Measurements from ENCODE around the gene PGRMC1. TPM values are rescaled to one million over a fixed set of nuclear protein-coding genes. Genes with fewer than 3 reads are reported as not detected.
"Not testable (repeated sequence)": the region's sequence is repeated elsewhere in the genome, so short reads cannot be mapped to it uniquely, and the experiment has no call there.

Gene PGRMC1
- total RNA-seq, 1 experiment from 2014 or later = 83.3 TPM

DNA sequence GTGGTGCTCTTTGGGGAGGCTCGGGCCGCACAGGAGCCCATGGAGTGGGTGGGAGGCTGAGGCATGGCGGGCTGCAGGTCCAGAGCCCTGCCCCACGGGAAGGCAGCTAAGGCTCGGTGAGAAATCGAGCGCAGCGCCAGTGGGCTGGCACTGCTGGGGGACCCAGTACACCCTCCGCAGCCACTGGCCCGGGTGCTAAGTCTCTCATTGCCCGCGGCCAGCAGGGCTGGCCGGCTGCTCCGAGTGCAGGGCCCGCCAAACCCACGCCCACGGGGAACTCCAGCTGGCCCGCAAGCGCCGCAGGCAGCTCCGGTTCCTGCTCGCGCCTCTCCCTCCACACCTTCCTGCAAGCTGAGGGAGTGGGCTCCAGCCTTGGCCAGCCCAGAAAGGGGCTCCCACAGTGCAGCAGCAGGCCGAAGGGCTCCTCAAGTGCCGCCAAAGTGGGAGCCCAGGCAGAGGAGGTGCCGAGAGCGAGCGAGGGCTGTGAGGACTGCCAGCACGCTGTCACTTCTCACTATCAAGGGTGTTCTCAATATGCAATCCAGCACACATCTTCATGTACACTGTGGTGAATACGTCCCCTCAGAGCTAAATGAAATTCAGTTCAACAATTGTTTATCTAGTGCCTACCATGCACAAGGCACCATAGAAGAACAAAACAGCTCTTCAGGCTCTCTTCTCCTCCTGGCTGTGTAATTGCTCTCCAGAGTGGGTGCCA lies 25.0 kb upstream of the PGRMC1 start:
- CTCF ChIA-PET = interaction anchor here (0.6 to 1.4 kb wide), 3 partner anchors 92 to 438 kb away, joined by 4 to 6 read pairs (median 5); no protein-coding TSS in a partner anchor
- H3K36me3 ChIP-seq (ENCODE audit: control insufficient read depth, insufficient read depth, low read length); H3K9me3 ChIP-seq (ENCODE audit: control insufficient read depth, insufficient read depth, low read depth, low read length); ATAC-seq; POLR2A ChIA-PET; DNase-seq (ENCODE audit: low read depth, low spot score); H3K27ac ChIP-seq (ENCODE audit: low read length); H3K4me1 ChIP-seq (ENCODE audit: control insufficient read depth, insufficient read depth, low read length); H3K4me3 ChIP-seq (ENCODE audit: low read depth in 2 of 2, low read length in 2 of 2); BruUV-seq (replicated peaks); in situ Hi-C loops (cut with HindIII; ENCODE audit: low pct_unique_long_range_greater_than_20kb, low sequenced_read_pairs): not testable (repeated sequence)
- intact Hi-C loops (cut with micrococcal nuclease; ENCODE audit: unreplicated experiment) = loop anchor here (10.0 kb wide), 2 partner anchors 206 to 366 kb away; no protein-coding TSS in a partner anchor
- H3K27me3 ChIP-seq (ENCODE audit: control insufficient read depth, insufficient read depth, low read length) = peaks cover 20% of the 10 kb centered on the region

DNA sequence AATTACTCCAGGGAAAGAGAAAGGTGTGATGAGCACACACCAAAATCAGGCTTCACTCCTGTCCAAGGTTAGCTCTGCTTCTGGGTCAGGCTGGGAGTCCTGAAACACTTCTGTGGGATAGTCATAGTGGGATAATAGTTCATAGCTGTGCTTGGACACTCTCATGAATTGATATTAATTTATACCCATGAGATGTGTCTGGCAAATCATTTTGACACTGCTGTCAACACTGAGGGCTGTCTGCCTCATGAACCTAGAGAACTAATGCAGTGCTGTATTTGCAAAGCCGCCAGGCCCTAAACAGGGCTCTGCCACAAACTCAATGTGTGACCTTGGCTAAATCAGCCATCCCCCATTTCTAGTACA lies 24.5 kb upstream of the PGRMC1 start:
- in situ Hi-C loops (cut with HindIII; ENCODE audit: low pct_unique_long_range_greater_than_20kb, low sequenced_read_pairs) = no loop called here
- intact Hi-C loops (cut with micrococcal nuclease; ENCODE audit: unreplicated experiment) = loop anchor here (10.0 kb wide), 2 partner anchors 207 to 367 kb away; no protein-coding TSS in a partner anchor
- no TSS peak for BruUV-seq (replicated peaks)
- CTCF ChIA-PET = interaction anchor here (0.6 kb wide), 1 partner anchor 111 kb away, joined by 5 read pairs; no protein-coding TSS in a partner anchor
- POLR2A ChIA-PET = no interaction called here
- Histone ChIP-seq H3K27me3 (ENCODE audit: control insufficient read depth, insufficient read depth, low read length) (peaks cover 22% of the 10 kb centered on the region), H3K9me3 (ENCODE audit: control insufficient read depth, insufficient read depth, low read depth, low read length) (no peaks in the 10 kb centered on the region), H3K36me3 (ENCODE audit: control insufficient read depth, insufficient read depth, low read length) (no peaks in the 10 kb centered on the region; the same call in 1 of the 2 replicates), H3K4me1 (ENCODE audit: control insufficient read depth, insufficient read depth, low read length) (no peaks in the 10 kb centered on the region), H3K27ac (ENCODE audit: low read length) (no peak overlapping the region), H3K4me3 (ENCODE audit: low read depth in 2 of 2, low read length in 2 of 2) (no peak overlapping the region)
- no peak for ATAC-seq
- no peak for DNase-seq (ENCODE audit: low read depth, low spot score)
- TF ChIP-seq SIN3A (IDR thresholded peaks at IDR 0.05; ENCODE audit: borderline replicate concordance, insufficient read depth, low read depth, low read length) (no peak), POLR2AphosphoS5 (IDR thresholded peaks at IDR 0.05; ENCODE audit: low read depth, low read length) (no peak), TCF7L2 (IDR thresholded peaks at IDR 0.05; ENCODE audit: low read depth, low read length) (no peak)
- TF ChIP-seq, protein P1, sequence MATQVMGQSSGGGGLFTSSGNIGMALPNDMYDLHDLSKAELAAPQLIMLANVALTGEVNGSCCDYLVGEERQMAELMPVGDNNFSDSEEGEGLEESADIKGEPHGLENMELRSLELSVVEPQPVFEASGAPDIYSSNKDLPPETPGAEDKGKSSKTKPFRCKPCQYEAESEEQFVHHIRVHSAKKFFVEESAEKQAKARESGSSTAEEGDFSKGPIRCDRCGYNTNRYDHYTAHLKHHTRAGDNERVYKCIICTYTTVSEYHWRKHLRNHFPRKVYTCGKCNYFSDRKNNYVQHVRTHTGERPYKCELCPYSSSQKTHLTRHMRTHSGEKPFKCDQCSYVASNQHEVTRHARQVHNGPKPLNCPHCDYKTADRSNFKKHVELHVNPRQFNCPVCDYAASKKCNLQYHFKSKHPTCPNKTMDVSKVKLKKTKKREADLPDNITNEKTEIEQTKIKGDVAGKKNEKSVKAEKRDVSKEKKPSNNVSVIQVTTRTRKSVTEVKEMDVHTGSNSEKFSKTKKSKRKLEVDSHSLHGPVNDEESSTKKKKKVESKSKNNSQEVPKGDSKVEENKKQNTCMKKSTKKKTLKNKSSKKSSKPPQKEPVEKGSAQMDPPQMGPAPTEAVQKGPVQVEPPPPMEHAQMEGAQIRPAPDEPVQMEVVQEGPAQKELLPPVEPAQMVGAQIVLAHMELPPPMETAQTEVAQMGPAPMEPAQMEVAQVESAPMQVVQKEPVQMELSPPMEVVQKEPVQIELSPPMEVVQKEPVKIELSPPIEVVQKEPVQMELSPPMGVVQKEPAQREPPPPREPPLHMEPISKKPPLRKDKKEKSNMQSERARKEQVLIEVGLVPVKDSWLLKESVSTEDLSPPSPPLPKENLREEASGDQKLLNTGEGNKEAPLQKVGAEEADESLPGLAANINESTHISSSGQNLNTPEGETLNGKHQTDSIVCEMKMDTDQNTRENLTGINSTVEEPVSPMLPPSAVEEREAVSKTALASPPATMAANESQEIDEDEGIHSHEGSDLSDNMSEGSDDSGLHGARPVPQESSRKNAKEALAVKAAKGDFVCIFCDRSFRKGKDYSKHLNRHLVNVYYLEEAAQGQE (IDR thresholded peaks at IDR 0.05; ENCODE audit: insufficient read depth in 1 of 2, low read depth in 2 of 2, low read length in 1 of 2) = no peak
- TF ChIP-seq, protein P2, sequence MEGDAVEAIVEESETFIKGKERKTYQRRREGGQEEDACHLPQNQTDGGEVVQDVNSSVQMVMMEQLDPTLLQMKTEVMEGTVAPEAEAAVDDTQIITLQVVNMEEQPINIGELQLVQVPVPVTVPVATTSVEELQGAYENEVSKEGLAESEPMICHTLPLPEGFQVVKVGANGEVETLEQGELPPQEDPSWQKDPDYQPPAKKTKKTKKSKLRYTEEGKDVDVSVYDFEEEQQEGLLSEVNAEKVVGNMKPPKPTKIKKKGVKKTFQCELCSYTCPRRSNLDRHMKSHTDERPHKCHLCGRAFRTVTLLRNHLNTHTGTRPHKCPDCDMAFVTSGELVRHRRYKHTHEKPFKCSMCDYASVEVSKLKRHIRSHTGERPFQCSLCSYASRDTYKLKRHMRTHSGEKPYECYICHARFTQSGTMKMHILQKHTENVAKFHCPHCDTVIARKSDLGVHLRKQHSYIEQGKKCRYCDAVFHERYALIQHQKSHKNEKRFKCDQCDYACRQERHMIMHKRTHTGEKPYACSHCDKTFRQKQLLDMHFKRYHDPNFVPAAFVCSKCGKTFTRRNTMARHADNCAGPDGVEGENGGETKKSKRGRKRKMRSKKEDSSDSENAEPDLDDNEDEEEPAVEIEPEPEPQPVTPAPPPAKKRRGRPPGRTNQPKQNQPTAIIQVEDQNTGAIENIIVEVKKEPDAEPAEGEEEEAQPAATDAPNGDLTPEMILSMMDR (IDR thresholded peaks at IDR 0.05) = no peak

DNA sequence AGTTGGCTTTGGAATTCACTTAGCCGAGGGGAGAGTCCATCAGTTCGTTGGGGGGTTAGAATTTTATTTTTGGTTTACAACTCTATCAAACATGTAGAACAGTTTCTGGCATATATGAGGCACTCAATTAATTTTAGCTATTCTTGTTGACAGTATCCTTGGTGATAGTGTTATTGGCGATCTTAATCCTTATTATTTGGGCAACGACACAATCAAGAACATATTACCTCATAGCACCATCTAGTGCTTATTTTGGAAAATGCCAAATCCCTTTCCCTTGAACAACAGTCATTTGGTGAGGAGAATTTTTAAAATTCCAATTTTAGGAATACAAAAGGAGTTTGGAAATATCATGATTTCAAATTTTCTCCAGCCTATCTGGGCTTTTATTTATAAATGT lies 17.9 kb upstream of the PGRMC1 start:
- ChIA-PET CTCF (interaction anchor here (0.7 kb wide), 1 partner anchor 125 kb away, joined by 6 read pairs; no protein-coding TSS in a partner anchor), POLR2A (no interaction called here)
- no peak for TF ChIP-seq TCF7L2 (IDR thresholded peaks at IDR 0.05; ENCODE audit: low read depth, low read length)
- TF ChIP-seq, protein P2 (IDR thresholded peaks at IDR 0.05) = peak; percentile 63; the same call in 1 of the 2 replicates
- Histone ChIP-seq H3K4me1 (ENCODE audit: control insufficient read depth, insufficient read depth, low read length) (no peaks in the 10 kb centered on the region), H3K27ac (ENCODE audit: low read length) (no peak overlapping the region), H3K36me3 (ENCODE audit: control insufficient read depth, insufficient read depth, low read length) (no peaks in the 10 kb centered on the region; the same call in 1 of the 2 replicates), H3K9me3 (ENCODE audit: control insufficient read depth, insufficient read depth, low read depth, low read length) (no peaks in the 10 kb centered on the region), H3K4me3 (ENCODE audit: low read depth in 2 of 2, low read length in 2 of 2) (no peak overlapping the region), H3K27me3 (ENCODE audit: control insufficient read depth, insufficient read depth, low read length) (peaks cover 20% of the 10 kb centered on the region)
- intact Hi-C loops (cut with micrococcal nuclease; ENCODE audit: unreplicated experiment) (loop anchor here (1.0 to 10.0 kb wide), 4 partner anchors 73 to 373 kb away; no protein-coding TSS in a partner anchor), in situ Hi-C loops (cut with HindIII; ENCODE audit: low pct_unique_long_range_greater_than_20kb, low sequenced_read_pairs) (no loop called here)
- no peak for ATAC-seq
- no peak for DNase-seq (ENCODE audit: low read depth, low spot score)
- no TSS peak for BruUV-seq (replicated peaks)

Data from Panc1 (cell line).